Mesenchymal stem cell (in vitro differentiated cells and primary cell): Measurements from ENCODE around the gene DSCAM.

ENCODE experiments used
- DNase-seq: peaks from one replicate; pipeline ENCODE4 v3.0.0-alpha.2; 2013
- H2AFZ ChIP-seq: one replicate; pipeline ENCODE4 v1.6.1; 2013; ENCODE audit warnings: low read depth, mild to moderate bottlenecking, control low read depth, inconsistent platforms, low read length, moderate library complexity
- H2AK5ac ChIP-seq: 2 replicates; pipeline ENCODE4 v1.6.1; 2013; ENCODE audit warnings: low read length, moderate library complexity, mild to moderate bottlenecking, inconsistent platforms; ENCODE audit not compliant: severe bottlenecking
- H2BK120ac ChIP-seq: one replicate; pipeline ENCODE4 v1.6.1; 2013; ENCODE audit warnings: low read depth, mild to moderate bottlenecking, inconsistent platforms, low read length, moderate library complexity
- H2BK12ac ChIP-seq, 2 experiments: one replicate each; pipeline ENCODE4 v1.6.1; 2013; ENCODE audit warnings: inconsistent platforms in 2 of 2, low read length in 2 of 2, mild to moderate bottlenecking in 2 of 2, moderate library complexity in 2 of 2, control low read depth in 1 of 2
- H2BK15ac ChIP-seq: one replicate; pipeline ENCODE4 v1.6.1; 2013; ENCODE audit warnings: mild to moderate bottlenecking, low read depth, inconsistent platforms; ENCODE audit not compliant: poor library complexity, severe bottlenecking
- H2BK5ac ChIP-seq: 2 replicates; pipeline ENCODE4 v1.6.1; 2013; ENCODE audit warnings: low read depth, mild to moderate bottlenecking, low read length, control low read depth, inconsistent platforms; ENCODE audit not compliant: poor library complexity, severe bottlenecking
- H3K14ac ChIP-seq, 2 experiments: one replicate each; pipeline ENCODE4 v1.6.1; 2013; ENCODE audit warnings: inconsistent platforms in 2 of 2, low read length in 2 of 2, control low read depth in 1 of 2, mild to moderate bottlenecking in 1 of 2, moderate library complexity in 1 of 2
- H3K18ac ChIP-seq, 2 experiments: one replicate each; pipeline ENCODE4 v1.6.1; 2013; ENCODE audit warnings: inconsistent platforms in 2 of 2, low read length in 2 of 2, control low read depth in 1 of 2, low read depth in 1 of 2, mild to moderate bottlenecking in 1 of 2
- H3K23ac ChIP-seq, 2 experiments: one replicate each; pipeline ENCODE4 v1.6.1; 2013; ENCODE audit warnings: inconsistent platforms in 2 of 2, low read length in 2 of 2, mild to moderate bottlenecking in 2 of 2, moderate library complexity in 2 of 2, control low read depth in 1 of 2
- H3K27ac ChIP-seq: 2 replicates; pipeline ENCODE4 v1.5.1; 2013; ENCODE audit warnings: mild to moderate bottlenecking, moderate library complexity, low read length, control low read depth, inconsistent platforms; ENCODE audit not compliant: poor library complexity, severe bottlenecking
- H3K27me3 ChIP-seq, 2 experiments: 2 replicates each; pipeline versions ENCODE4 v1.6.1 to v1.7.0; 2013; ENCODE audit warnings: low read length in 2 of 2, mild to moderate bottlenecking in 2 of 2, moderate library complexity in 2 of 2, control low read depth in 1 of 2, inconsistent platforms in 1 of 2; ENCODE audit not compliant: control insufficient read depth in 1 of 2, insufficient read depth in 1 of 2
- H3K36me3 ChIP-seq, 2 experiments: 2 replicates each; pipeline versions ENCODE4 v1.6.1 to v1.7.0; 2013; ENCODE audit warnings: low read length in 2 of 2, control low read depth in 1 of 2, inconsistent platforms in 1 of 2, low read depth in 1 of 2, mild to moderate bottlenecking in 1 of 2; ENCODE audit not compliant: insufficient read depth in 2 of 2, control insufficient read depth in 1 of 2
- H3K4ac ChIP-seq, 2 experiments: one replicate each; pipeline ENCODE4 v1.6.1; 2013; ENCODE audit warnings: inconsistent platforms in 2 of 2, low read length in 2 of 2, mild to moderate bottlenecking in 2 of 2, moderate library complexity in 2 of 2, control low read depth in 1 of 2, low read depth in 1 of 2
- H3K4me1 ChIP-seq: 2 replicates; pipeline ENCODE4 v1.6.1; 2013; ENCODE audit warnings: low read depth, low read length, control low read depth; ENCODE audit not compliant: control insufficient read depth, insufficient read depth
- H3K4me2 ChIP-seq: 2 replicates; pipeline ENCODE4 v1.6.1; 2013; ENCODE audit warnings: low read length, mild to moderate bottlenecking, inconsistent platforms; ENCODE audit not compliant: poor library complexity, severe bottlenecking
- H3K4me3 ChIP-seq, 2 experiments: 2 replicates each; pipeline versions ENCODE4 v1.5.1 to v1.7.0; 2013; ENCODE audit warnings: low read length in 2 of 2, mild to moderate bottlenecking in 2 of 2, control low read depth in 1 of 2, low read depth in 1 of 2; ENCODE audit not compliant: insufficient read depth in 1 of 2
- H3K79me1 ChIP-seq: replicated peaks from 2 replicates; pipeline ENCODE4 v1.6.1; 2013; ENCODE audit warnings: mild to moderate bottlenecking, control low read depth, low read length, inconsistent platforms; ENCODE audit not compliant: poor library complexity, severe bottlenecking
- H3K9ac ChIP-seq: 2 replicates; pipeline ENCODE4 v1.7.0; 2013; ENCODE audit warnings: mild to moderate bottlenecking, low read length, moderate library complexity
- H3K9me3 ChIP-seq: 2 replicates; pipeline ENCODE4 v1.7.0; 2013; ENCODE audit warnings: mild to moderate bottlenecking, low read length; ENCODE audit not compliant: control insufficient read depth
- H4K8ac ChIP-seq: one replicate; pipeline ENCODE4 v1.6.1; 2013; ENCODE audit warnings: inconsistent platforms, mild to moderate bottlenecking, low read length, moderate library complexity
- H4K91ac ChIP-seq: one replicate; pipeline ENCODE4 v1.6.1; 2013; ENCODE audit warnings: mild to moderate bottlenecking, low read length, inconsistent platforms
- WGBS: methylation state at CpG from one replicate; pipeline ENCODE4 v1.1.7; 2013; ENCODE audit warnings: mixed read lengths; 5-methylcytosine and 5-hydroxymethylcytosine counted together

DSCAM gene

GRCh38 chr21:40408561-40408960 is 438.4 kb downstream of the DSCAM start:
- 77% methylated on average over 2 of the region's 5 CpGs for WGBS
- no peaks in the 10 kb centered on the region for H3K4me1 ChIP-seq
- no peak overlapping the region for H2BK5ac ChIP-seq
- H3K36me3 ChIP-seq = no peaks in the 10 kb centered on the region
- no peak overlapping the region for H3K4me2 ChIP-seq
- H2BK15ac ChIP-seq = no peak overlapping the region
- no peak overlapping the region for H2BK12ac ChIP-seq
- no peaks in the 10 kb centered on the region for H3K27me3 ChIP-seq
- H3K4ac ChIP-seq = no peak overlapping the region
- no peak overlapping the region for H4K91ac ChIP-seq
- no peak for DNase-seq
- H3K9me3 ChIP-seq = peaks cover 18% of the 10 kb centered on the region
- H2AK5ac ChIP-seq = no peak overlapping the region
- H4K8ac ChIP-seq = no peak overlapping the region
- H3K14ac ChIP-seq = no peak overlapping the region
- no peak overlapping the region for H2BK120ac ChIP-seq
- no peak overlapping the region for H3K9ac ChIP-seq
- H2AFZ ChIP-seq = no peak overlapping the region
- no peak overlapping the region for H3K23ac ChIP-seq
- no peaks in the 10 kb centered on the region for H3K79me1 ChIP-seq
- no peak overlapping the region for H3K4me3 ChIP-seq
- no peak overlapping the region for H3K18ac ChIP-seq
- H3K27ac ChIP-seq = no peak overlapping the region

- no peak overlapping the region for H2BK120ac ChIP-seq
- no peaks in the 10 kb centered on the region for H3K4me1 ChIP-seq
- no peak overlapping the region for H3K4me2 ChIP-seq
- H3K36me3 ChIP-seq = no peaks in the 10 kb centered on the region
- H4K8ac ChIP-seq = no peak overlapping the region
- no peaks in the 10 kb centered on the region for H3K27me3 ChIP-seq
- H3K79me1 ChIP-seq = no peaks in the 10 kb centered on the region
- no peak overlapping the region for H3K23ac ChIP-seq
- no peak overlapping the region for H2AFZ ChIP-seq
- H3K18ac ChIP-seq = no peak overlapping the region
- no peak for DNase-seq
- H2BK15ac ChIP-seq = no peak overlapping the region
- H3K9ac ChIP-seq = no peak overlapping the region
- H2BK5ac ChIP-seq = no peak overlapping the region
- H3K9me3 ChIP-seq = peaks cover 15% of the 10 kb centered on the region
- 50% methylated on average over 2 of the region's 3 CpGs for WGBS
- no peak overlapping the region for H3K27ac ChIP-seq
- H3K4me3 ChIP-seq = no peak overlapping the region
- H2BK12ac ChIP-seq = no peak overlapping the region
- no peak overlapping the region for H4K91ac ChIP-seq
- no peak overlapping the region for H3K4ac ChIP-seq
- no peak overlapping the region for H3K14ac ChIP-seq
- H2AK5ac ChIP-seq = no peak overlapping the region
Measured at GRCh38 chr21:40404396-40404800, 442.6 kb downstream of the DSCAM start.

GRCh38 chr21:40402884-40403582 is 443.9 kb downstream of the DSCAM start:
- H2AFZ ChIP-seq = no peak overlapping the region
- no peak overlapping the region for H2BK12ac ChIP-seq
- H3K4me1 ChIP-seq = no peaks in the 10 kb centered on the region
- H3K4me3 ChIP-seq = no peak overlapping the region
- 73% methylated on average over 1 of the region's 2 CpGs for WGBS
- no peak overlapping the region for H2BK15ac ChIP-seq
- H2BK5ac ChIP-seq = no peak overlapping the region
- no peak overlapping the region for H3K4me2 ChIP-seq
- H3K18ac ChIP-seq = no peak overlapping the region
- H4K8ac ChIP-seq = no peak overlapping the region
- H3K9ac ChIP-seq = no peak overlapping the region
- H3K36me3 ChIP-seq = no peaks in the 10 kb centered on the region
- no peak for DNase-seq
- no peak overlapping the region for H2BK120ac ChIP-seq
- H3K4ac ChIP-seq = no peak overlapping the region
- H3K79me1 ChIP-seq = no peaks in the 10 kb centered on the region
- H3K9me3 ChIP-seq = peaks cover 8% of the 10 kb centered on the region
- H3K23ac ChIP-seq = no peak overlapping the region
- no peak overlapping the region for H3K27ac ChIP-seq
- H4K91ac ChIP-seq = no peak overlapping the region
- H3K14ac ChIP-seq = no peak overlapping the region
- no peak overlapping the region for H2AK5ac ChIP-seq
- no peaks in the 10 kb centered on the region for H3K27me3 ChIP-seq

GRCh38 chr21:40395732-40396131 is 451.2 kb downstream of the DSCAM start:
- Histone ChIP-seq H2BK12ac (no peak overlapping the region), H3K4ac (no peak overlapping the region), H3K4me1 (no peaks in the 10 kb centered on the region), H2AFZ (no peak overlapping the region), H3K14ac (no peak overlapping the region), H2AK5ac (no peak overlapping the region), H3K36me3 (no peaks in the 10 kb centered on the region), H3K9ac (no peak overlapping the region), H4K8ac (no peak overlapping the region), H3K27ac (no peak overlapping the region), H3K18ac (no peak overlapping the region), H4K91ac (no peak overlapping the region), H3K4me3 (no peak overlapping the region), H2BK120ac (no peak overlapping the region), H2BK15ac (no peak overlapping the region), H2BK5ac (no peak overlapping the region), H3K79me1 (no peaks in the 10 kb centered on the region), H3K27me3 (no peaks in the 10 kb centered on the region), H3K23ac (no peak overlapping the region), H3K9me3 (peaks cover 3% of the 10 kb centered on the region), H3K4me2 (no peak overlapping the region)
- 86% methylated on average over 7 of the region's 7 CpGs for WGBS
- no peak for DNase-seq
